NCI-H1048 (cell line): Measurements from ENCODE around the gene ADAT3.

Experiments used
- DNase-seq: peaks from one replicate; lab custom pipeline; 2025; lab: John Stamatoyannopoulos, UW

Gene ADAT3

GRCh38 chr19:1905110-1905862, at the start of gene ADAT3, which contains the start of gene SCAMP4:
TSS of gene ADAT3 (plus strand) at chr19:1905399. CDS start at chr19:1912048, 6,649 bp downstream.
TSS of gene SCAMP4 (plus strand) at chr19:1905399. CDS start at chr19:1915020, 9,621 bp downstream.
- peak; percentile 88 for DNase-seq

GRCh38 chr19:1855828-1856255, 49.4 kb upstream of the ADAT3 start:
- DNase-seq = no peak

- DNase-seq = no peak
These were observed 48.9 kb upstream of the ADAT3 start for GRCh38 chr19:1856345-1856697.

GRCh38 chr19:1856698-1857603, 48.2 kb upstream of the ADAT3 start:
- DNase-seq = no peak

GRCh38 chr19:1857648-1858326, 47.4 kb upstream of the ADAT3 start:
- no peak for DNase-seq

GRCh38 chr19:1858412-1859081, 46.7 kb upstream of the ADAT3 start:
- no peak for DNase-seq

- DNase-seq = no peak
These were observed 45.8 kb upstream of the ADAT3 start for GRCh38 chr19:1859331-1859781.

GRCh38 chr19:1860042-1860775, 45.0 kb upstream of the ADAT3 start:
- no peak for DNase-seq

GRCh38 chr19:1860821-1861598, 44.2 kb upstream of the ADAT3 start:
- DNase-seq = no peak

GRCh38 chr19:1861599-1862031, 43.6 kb upstream of the ADAT3 start:
- no peak for DNase-seq

- DNase-seq = no peak
These were observed 43.2 kb upstream of the ADAT3 start for GRCh38 chr19:1862068-1862423.

- no peak for DNase-seq
These were observed 42.5 kb upstream of the ADAT3 start for GRCh38 chr19:1862424-1863327.

- DNase-seq = no peak
These were observed 41.9 kb upstream of the ADAT3 start, which contains the start of gene KLF16 for GRCh38 chr19:1863328-1863637. TSS of gene KLF16 (minus strand) at chr19:1863579. CDS start at chr19:1863497, 82 bp downstream.

- peak; percentile 84 for DNase-seq
These were observed 41.3 kb upstream of the ADAT3 start for GRCh38 chr19:1863638-1864479.

GRCh38 chr19:1864480-1865171, 40.6 kb upstream of the ADAT3 start:
- DNase-seq = no peak

- no peak for DNase-seq
These were observed 39.8 kb upstream of the ADAT3 start for GRCh38 chr19:1865172-1866010.
